Panc1 (cell line): ENCODE data around the gene ADCY3. TPM values are rescaled to one million over a fixed set of nuclear protein-coding genes. Genes with fewer than 3 reads are reported as not detected.

Source experiments
- ATAC-seq: fragments of 200-7000 bp; cut with Tn5 transposase; 2 replicates; pipeline ENCODE4 v1.9.1; 2020; ENCODE audit warnings: mild to moderate bottlenecking, moderate library complexity
- BruUV-seq: library from RNA; stranded (reverse); fragments of 400-500 nt; replicated peaks from 2 replicates; lab custom pipeline; 2021; lab: Mats Ljungman, UMichigan
- CTCF ChIA-PET: fragments of 300-600 bp; sonication (Branson Sonifier 250); formaldehyde crosslinking; loops from one replicate; lab custom pipeline; 2022; ENCODE audit warnings: antibody characterized with exemption; lab: Charles Lee
- POLR2A ChIA-PET: fragments of 300-600 bp; sonication (Branson Sonifier 250); formaldehyde crosslinking; loops from one replicate; lab custom pipeline; 2022; ENCODE audit warnings: antibody characterized with exemption; lab: Charles Lee
- DNase-seq: peaks from one replicate; pipeline ENCODE4 v3.0.0-alpha.2; 2010; ENCODE audit warnings: low read depth, low spot score
- H3K27ac ChIP-seq: 2 replicates; pipeline ENCODE4 v1.5.1; 2011; ENCODE audit warnings: mild to moderate bottlenecking, low read length, inconsistent platforms
- H3K27me3 ChIP-seq: fragments of 200-500 bp; sonication (Bioruptor generic); 2 replicates; pipeline ENCODE4 v1.6.0; 2014; ENCODE audit warnings: low read length, inconsistent platforms; ENCODE audit not compliant: control insufficient read depth, insufficient read depth
- H3K36me3 ChIP-seq: fragments of 200-500 bp; sonication (Bioruptor generic); 2 replicates; pipeline ENCODE4 v1.5.1; 2014; ENCODE audit warnings: inconsistent platforms, mild to moderate bottlenecking, low read length, moderate library complexity; ENCODE audit not compliant: control insufficient read depth, insufficient read depth
- H3K4me1 ChIP-seq: 2 replicates; pipeline ENCODE4 v1.5.1; 2011; ENCODE audit warnings: inconsistent platforms, mild to moderate bottlenecking, low read length, moderate library complexity; ENCODE audit not compliant: control insufficient read depth, insufficient read depth
- H3K4me3 ChIP-seq, 2 experiments: 2 replicates each; pipeline ENCODE4 v1.5.1; 2011 to 2012; ENCODE audit warnings: low read depth in 2 of 2, low read length in 2 of 2, mild to moderate bottlenecking in 2 of 2, inconsistent platforms in 1 of 2, moderate library complexity in 1 of 2
- H3K9me3 ChIP-seq: fragments of 200-500 bp; sonication (Bioruptor generic); 2 replicates; pipeline ENCODE4 v1.5.1; 2014; ENCODE audit warnings: low read depth, mild to moderate bottlenecking, inconsistent platforms, low read length, moderate library complexity; ENCODE audit not compliant: control insufficient read depth, insufficient read depth
- CTCF ChIP-seq: fragments of 450-650 bp; IDR thresholded peaks from 2 replicates; pipeline ENCODE4 v1.5.1; 2017; ENCODE audit warnings: mild to moderate bottlenecking
- POLR2AphosphoS5 ChIP-seq: IDR thresholded peaks from 2 replicates; pipeline ENCODE4 v1.6.1; 2012; ENCODE audit warnings: mild to moderate bottlenecking, low read depth, low read length, moderate library complexity
- REST ChIP-seq, 2 experiments: IDR thresholded peaks; 2 replicates each; pipeline ENCODE4 v1.6.1; 2011 to 2012; ENCODE audit warnings: low read depth in 2 of 2, control low read depth in 1 of 2, low read length in 1 of 2, mild to moderate bottlenecking in 1 of 2, moderate library complexity in 1 of 2; ENCODE audit not compliant: insufficient read depth in 1 of 2
- SIN3A ChIP-seq: IDR thresholded peaks from 2 replicates; pipeline ENCODE4 v1.6.1; 2012; ENCODE audit warnings: low read depth, mild to moderate bottlenecking, low read length, moderate library complexity, borderline replicate concordance; ENCODE audit not compliant: insufficient read depth
- TCF7L2 ChIP-seq: IDR thresholded peaks from 2 replicates; pipeline ENCODE4 v1.6.1; 2011; ENCODE audit warnings: mild to moderate bottlenecking, low read depth, low read length, inconsistent platforms
- in situ Hi-C: cut with HindIII; loops from 2 replicates; pipeline ENCODE4 v1.10.0; 2016; ENCODE audit warnings: low sequenced_read_pairs, low pct_unique_long_range_greater_than_20kb
- intact Hi-C: fragments of 100-400 bp; cut with micrococcal nuclease; formaldehyde crosslinking; loops from one replicate; pipeline ENCODE4 v1.10.0; 2022; ENCODE audit not compliant: unreplicated experiment
- total RNA-seq: library from RNA; stranded (reverse); gene quantifications from one replicate; pipeline ENCODE4 v1.2.1, GENCODE V29; 2021; ENCODE audit not compliant: unreplicated experiment

ADCY3 gene
- total RNA-seq, 1 experiment from 2014 or later = 34.1 TPM

DNA sequence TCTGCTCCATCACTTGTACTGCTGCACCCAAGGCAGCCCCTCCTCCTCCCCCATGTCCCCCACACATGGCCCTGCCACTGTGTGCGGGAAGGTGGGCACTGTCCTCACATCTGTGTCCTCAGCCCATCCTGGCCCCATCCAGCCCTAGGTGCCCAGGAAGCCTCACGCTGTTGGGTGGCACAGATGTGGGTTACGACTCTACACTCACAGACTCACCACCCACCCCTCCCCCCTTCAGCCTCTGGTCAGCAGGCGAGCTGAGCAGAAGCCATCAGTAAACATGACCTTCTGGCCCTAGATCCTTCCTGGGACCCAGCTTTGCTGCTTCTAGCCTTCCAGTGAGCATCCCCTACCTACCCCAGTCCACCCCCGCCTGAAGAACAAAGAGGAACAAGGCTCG is 43.0 kb downstream of the ADCY3 start:
- H3K27ac ChIP-seq = no peak overlapping the region
- no peaks in the 10 kb centered on the region for H3K9me3 ChIP-seq
- BruUV-seq = no TSS peak
- no peaks in the 10 kb centered on the region for H3K27me3 ChIP-seq
- intact Hi-C loops = no loop called here
- H3K4me3 ChIP-seq = no peak overlapping the region
- ChIA-PET POLR2A (interaction anchor here (0.6 kb wide), 1 partner anchor 67 kb away, joined by 19 read pairs; no protein-coding TSS in a partner anchor), CTCF (no interaction called here)
- in situ Hi-C loops = no loop called here
- DNase-seq (no peak), ATAC-seq (no peak)
- H3K36me3 ChIP-seq = no peaks in the 10 kb centered on the region
- no peaks in the 10 kb centered on the region for H3K4me1 ChIP-seq
- TF ChIP-seq CTCF (no peak), SIN3A (no peak), TCF7L2 (no peak)

- Histone ChIP-seq H3K27ac (no peak overlapping the region), H3K36me3 (no peaks in the 10 kb centered on the region), H3K4me3 (no peak overlapping the region), H3K4me1 (no peaks in the 10 kb centered on the region), H3K9me3 (no peaks in the 10 kb centered on the region), H3K27me3 (no peaks in the 10 kb centered on the region)
- CTCF ChIA-PET = interaction anchor here (0.6 kb wide), 1 partner anchor 229 kb away, joined by 3 read pairs; no protein-coding TSS in a partner anchor
- POLR2A ChIA-PET = no interaction called here
- no TSS peak for BruUV-seq
- intact Hi-C loops = no loop called here
- DNase-seq = no peak
- no peak for TF ChIP-seq CTCF
- no peak for TF ChIP-seq SIN3A
- TF ChIP-seq TCF7L2 = no peak
- no peak for TF ChIP-seq POLR2AphosphoS5
- TF ChIP-seq REST (IDR thresholded peaks at IDR 0.05; ENCODE audit: insufficient read depth in 1 of 2, low read depth in 2 of 2, low read length in 1 of 2) = no peak
- in situ Hi-C loops = no loop called here
- ATAC-seq = no peak
These were observed 44.1 kb downstream of the ADCY3 start for GRCh38 chr2:24875901-24876300.
